ENCODE measurements around the gene PRSS48. TPM values are rescaled to one million over a fixed set of nuclear protein-coding genes. Genes with fewer than 3 reads are reported as not detected.

Gene PRSS48
- total RNA-seq, 3 donors from 2014 or later (not counting 1 experiment from before 2014, with no cell fraction given), result not detected

- H3K4me3 Mint-ChIP-seq, result no peak overlapping the region
- H3K27ac Mint-ChIP-seq, result no peak overlapping the region
- no peaks in the 10 kb centered on the region for H3K36me3 Mint-ChIP-seq
- WGBS (ENCODE audit: insufficient coverage), result 90% methylated on average over 4 of the region's 4 CpGs
- Histone ChIP-seq H3K27me3 (ENCODE audit: control insufficient read depth, insufficient read depth, low read length) (no peaks in the 10 kb centered on the region), H3K4me3 (ENCODE audit: low read length) (no peak overlapping the region), H3K4me1 (ENCODE audit: control insufficient read depth, insufficient read depth, low read length) (no peaks in the 10 kb centered on the region), H3K36me3 (ENCODE audit: control insufficient read depth, insufficient read depth, low read length) (no peaks in the 10 kb centered on the region), H3K27ac (ENCODE audit: low read length) (no peak overlapping the region), H3K9me3 (ENCODE audit: control insufficient read depth, insufficient read depth, low read length) (no peaks in the 10 kb centered on the region)
- TF ChIP-seq CTCF (IDR thresholded peaks at IDR 0.05), result no peak
- H3K4me1 Mint-ChIP-seq, result no peaks in the 10 kb centered on the region
- H3K9me3 Mint-ChIP-seq, result no peaks in the 10 kb centered on the region
- intact Hi-C loops (cut with micrococcal nuclease), result no loop called here
- ATAC-seq, result no peak
- H3K27me3 Mint-ChIP-seq (ENCODE audit: low read depth in 2 of 2), result peaks cover 4 to 6% of the 10 kb centered on the region in 2 donors
- no peak for DNase-seq
Measured at GRCh38 chr4:151302432-151302831, 25.5 kb downstream of the PRSS48 start.

GRCh38 chr4:151304226-151304625, 27.3 kb downstream of the PRSS48 start:
- Mint-ChIP-seq H3K27ac (no peak overlapping the region), H3K4me1 (no peaks in the 10 kb centered on the region), H3K9me3 (no peaks in the 10 kb centered on the region), H3K36me3 (no peaks in the 10 kb centered on the region), H3K27me3 (ENCODE audit: low read depth in 2 of 2) (peaks cover 4 to 6% of the 10 kb centered on the region in 2 donors), H3K4me3 (no peak overlapping the region)
- DNase-seq, result no peak
- ATAC-seq, result no peak
- Histone ChIP-seq H3K9me3 (ENCODE audit: control insufficient read depth, insufficient read depth, low read length) (no peaks in the 10 kb centered on the region), H3K36me3 (ENCODE audit: control insufficient read depth, insufficient read depth, low read length) (no peaks in the 10 kb centered on the region), H3K27me3 (ENCODE audit: control insufficient read depth, insufficient read depth, low read length) (no peaks in the 10 kb centered on the region), H3K4me3 (ENCODE audit: low read length) (no peak overlapping the region), H3K4me1 (ENCODE audit: control insufficient read depth, insufficient read depth, low read length) (no peaks in the 10 kb centered on the region), H3K27ac (ENCODE audit: low read length) (no peak overlapping the region)
- TF ChIP-seq CTCF (IDR thresholded peaks at IDR 0.05), result no peak
- intact Hi-C loops (cut with micrococcal nuclease), result no loop called here

GRCh38 chr4:151304755-151305154, 27.8 kb downstream of the PRSS48 start:
- Histone ChIP-seq H3K27ac (ENCODE audit: low read length) (no peak overlapping the region), H3K27me3 (ENCODE audit: control insufficient read depth, insufficient read depth, low read length) (no peaks in the 10 kb centered on the region), H3K9me3 (ENCODE audit: control insufficient read depth, insufficient read depth, low read length) (no peaks in the 10 kb centered on the region), H3K4me3 (ENCODE audit: low read length) (no peak overlapping the region), H3K4me1 (ENCODE audit: control insufficient read depth, insufficient read depth, low read length) (no peaks in the 10 kb centered on the region), H3K36me3 (ENCODE audit: control insufficient read depth, insufficient read depth, low read length) (no peaks in the 10 kb centered on the region)
- ATAC-seq, result no peak
- no peak overlapping the region for H3K27ac Mint-ChIP-seq
- no peak overlapping the region for H3K4me3 Mint-ChIP-seq
- DNase-seq, result no peak
- intact Hi-C loops (cut with micrococcal nuclease), result no loop called here
- no peak for TF ChIP-seq CTCF (IDR thresholded peaks at IDR 0.05)
- H3K27me3 Mint-ChIP-seq (ENCODE audit: low read depth in 2 of 2), result peaks cover 4 to 6% of the 10 kb centered on the region in 2 donors
- no peaks in the 10 kb centered on the region for H3K4me1 Mint-ChIP-seq
- no peaks in the 10 kb centered on the region for H3K9me3 Mint-ChIP-seq
- H3K36me3 Mint-ChIP-seq, result no peaks in the 10 kb centered on the region

GRCh38 chr4:151310124-151310728, 33.3 kb downstream of the PRSS48 start:
- H3K27me3 Mint-ChIP-seq (ENCODE audit: low read depth in 2 of 2), result peaks cover 0 to 2% of the 10 kb centered on the region in 2 donors
- ATAC-seq (no peak), DNase-seq (no peak)
- no peak overlapping the region for H3K27ac Mint-ChIP-seq
- H3K4me3 ChIP-seq (ENCODE audit: low read length), result no peak overlapping the region
- WGBS (ENCODE audit: insufficient coverage), result 75% methylated on average over 5 of the region's 5 CpGs
- H3K36me3 ChIP-seq (ENCODE audit: control insufficient read depth, insufficient read depth, low read length), result no peaks in the 10 kb centered on the region
- no peak overlapping the region for H3K4me3 Mint-ChIP-seq
- H3K4me1 Mint-ChIP-seq, result no peaks in the 10 kb centered on the region
- H3K9me3 ChIP-seq (ENCODE audit: control insufficient read depth, insufficient read depth, low read length), result no peaks in the 10 kb centered on the region
- intact Hi-C loops (cut with micrococcal nuclease), result no loop called here
- TF ChIP-seq CTCF (IDR thresholded peaks at IDR 0.05), result no peak
- no peak overlapping the region for H3K27ac ChIP-seq (ENCODE audit: low read length)
- H3K27me3 ChIP-seq (ENCODE audit: control insufficient read depth, insufficient read depth, low read length), result no peaks in the 10 kb centered on the region
- H3K4me1 ChIP-seq (ENCODE audit: control insufficient read depth, insufficient read depth, low read length), result no peaks in the 10 kb centered on the region
- H3K9me3 Mint-ChIP-seq, result no peaks in the 10 kb centered on the region
- no peaks in the 10 kb centered on the region for H3K36me3 Mint-ChIP-seq

Measured in natural killer cell (primary cell).